PFSK-1 (cell line): ENCODE data around the gene LEAP2.

Experiments
- FOXP2 ChIP-seq: optimal IDR thresholded peaks from 2 replicates; pipeline ENCODE3; 2011; ENCODE audit warnings: borderline replicate concordance, control low read depth, inconsistent platforms; ENCODE audit not compliant: insufficient read depth; ENCODE audit errors: extremely low read length, extremely low read depth
- POLR2AphosphoS5 ChIP-seq: IDR thresholded peaks from 2 replicates; pipeline ENCODE4 v1.6.1; 2012; ENCODE audit warnings: low read depth, mild to moderate bottlenecking, control low read depth, low read length, moderate library complexity
- REST ChIP-seq, 2 experiments: IDR thresholded peaks; 2 replicates each; pipeline versions ENCODE4 v1.6.1 to v1.8.0; 2011 to 2012; ENCODE audit warnings: low read depth in 2 of 2, low read length in 2 of 2, control low read depth in 1 of 2, inconsistent platforms in 1 of 2, mild to moderate bottlenecking in 1 of 2, moderate library complexity in 1 of 2; ENCODE audit not compliant: insufficient read depth in 1 of 2
- SIN3A ChIP-seq: IDR thresholded peaks from 2 replicates; pipeline ENCODE4 v1.6.1; 2012; ENCODE audit warnings: mild to moderate bottlenecking, low read length, moderate library complexity, borderline replicate concordance; ENCODE audit not compliant: insufficient read depth
- TAF1 ChIP-seq: IDR thresholded peaks from 2 replicates; pipeline ENCODE4 v1.6.1; 2012; ENCODE audit warnings: low read length, control low read depth, borderline replicate concordance; ENCODE audit not compliant: insufficient read depth

The LEAP2 gene

DNA sequence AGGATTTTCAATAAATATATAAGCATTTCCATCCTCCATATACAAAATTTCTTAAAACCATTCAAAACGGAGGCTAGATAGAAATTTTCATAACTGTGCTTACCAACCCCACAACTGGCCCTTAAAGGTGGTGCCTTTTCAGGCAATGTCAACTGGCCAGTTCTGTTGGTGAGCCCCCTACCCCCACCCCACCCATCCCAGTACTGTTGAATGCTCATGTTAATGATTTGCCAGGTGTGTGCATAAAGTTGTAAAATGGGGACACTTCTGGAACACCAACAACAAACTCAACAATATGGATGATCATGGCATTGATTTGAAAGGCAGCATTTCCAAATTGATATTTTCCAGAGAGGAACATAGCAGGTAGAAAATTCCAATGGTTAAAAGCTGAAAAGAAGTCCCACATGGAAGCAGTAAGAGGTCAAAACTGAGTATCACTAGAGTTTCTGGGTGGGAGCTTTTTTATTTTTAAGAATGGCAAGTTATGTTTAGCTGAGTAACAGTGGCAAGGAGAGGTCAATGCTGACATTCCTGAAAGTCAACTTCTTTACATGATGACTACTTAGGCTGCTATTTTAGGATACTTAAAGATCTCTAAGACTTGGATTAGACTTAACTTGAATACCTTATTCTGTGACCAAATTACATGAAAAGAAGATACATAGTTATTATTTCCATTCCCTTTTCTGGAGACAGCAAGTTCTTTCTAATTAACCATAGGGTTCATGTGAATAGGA is 2.7 kb downstream of the LEAP2 start:
- no peak for TF ChIP-seq TAF1

DNA sequence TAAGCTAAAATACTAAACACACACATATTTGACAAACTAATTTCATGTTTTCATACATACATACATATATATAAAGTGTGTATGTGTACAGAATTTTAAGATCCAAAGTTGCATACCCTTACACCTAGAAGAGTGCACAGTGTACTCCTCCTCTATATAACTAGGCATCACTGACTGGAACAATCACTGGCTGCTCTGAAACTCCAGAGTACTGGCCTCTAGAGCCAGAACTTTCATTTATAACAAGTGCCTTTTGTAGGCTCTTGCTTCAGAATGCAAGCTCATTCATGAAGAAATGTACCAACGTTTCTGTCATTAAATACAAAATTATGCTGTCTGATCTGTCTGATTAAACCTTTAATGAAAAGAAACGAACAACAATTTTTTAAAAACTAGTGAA is 4.0 kb downstream of the LEAP2 start:
- no peak for TF ChIP-seq FOXP2
- TF ChIP-seq POLR2AphosphoS5, result no peak
- no peak for TF ChIP-seq TAF1
- TF ChIP-seq SIN3A, result no peak
- TF ChIP-seq REST (IDR thresholded peaks at IDR 0.05; ENCODE audit: insufficient read depth in 1 of 2, low read depth in 2 of 2, low read length in 2 of 2), result no peak

DNA sequence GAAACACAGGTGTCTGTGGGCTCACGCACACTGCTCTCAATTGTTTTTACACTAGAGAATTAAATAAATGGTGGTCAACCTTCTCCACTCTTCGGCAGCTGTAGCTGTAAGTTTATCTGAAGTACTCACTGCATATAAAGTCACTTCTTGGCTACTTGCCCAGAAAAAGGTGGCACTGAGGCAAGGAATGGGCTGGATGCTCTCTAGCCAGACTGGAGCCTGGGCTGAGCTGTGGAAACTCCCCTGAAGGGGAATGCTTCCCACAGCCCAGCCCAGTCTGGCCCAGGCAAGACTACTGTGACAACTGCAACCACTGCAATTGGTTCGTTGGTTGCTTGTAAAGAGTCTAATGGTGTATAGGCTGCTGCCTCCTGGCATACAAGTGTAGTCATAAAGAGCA is 4.5 kb downstream of the LEAP2 start:
- TF ChIP-seq REST (IDR thresholded peaks at IDR 0.05; ENCODE audit: insufficient read depth in 1 of 2, low read depth in 2 of 2, low read length in 2 of 2), result no peak
- no peak for TF ChIP-seq SIN3A
- TF ChIP-seq POLR2AphosphoS5, result no peak
- TF ChIP-seq TAF1, result no peak
- no peak for TF ChIP-seq FOXP2

GRCh38 chr5:132883261-132883834 is 9.9 kb downstream of the LEAP2 start:
- no peak; a peak in 1 of 4 replicates for TF ChIP-seq REST (IDR thresholded peaks at IDR 0.05; ENCODE audit: insufficient read depth in 1 of 2, low read depth in 2 of 2, low read length in 2 of 2)
- TF ChIP-seq POLR2AphosphoS5, result no peak
- no peak for TF ChIP-seq TAF1
- no peak for TF ChIP-seq SIN3A
- TF ChIP-seq FOXP2, result no peak

- TF ChIP-seq REST (IDR thresholded peaks at IDR 0.05; ENCODE audit: insufficient read depth in 1 of 2, low read depth in 2 of 2, low read length in 2 of 2), result no peak
- no peak for TF ChIP-seq TAF1
- TF ChIP-seq SIN3A, result no peak
- TF ChIP-seq POLR2AphosphoS5, result no peak
- TF ChIP-seq FOXP2, result no peak
These were observed 11.1 kb downstream of the LEAP2 start for GRCh38 chr5:132884548-132884947.
